ENCODE measurements around the gene ARFGAP1.

The ARFGAP1 gene

GRCh38 chr20:63284544-63284949, 11.9 kb downstream of the ARFGAP1 start:
- no peak for TF ChIP-seq CTCF (IDR thresholded peaks at IDR 0.05; ENCODE audit: low read depth, low read length)

GRCh38 chr20:63284981-63285524, 12.4 kb downstream of the ARFGAP1 start:
- no peaks in the 10 kb centered on the region for H3K4me1 ChIP-seq
- peaks cover 51% of the 10 kb centered on the region for H3K36me3 ChIP-seq
- no peak for DNase-seq
- no peaks in the 10 kb centered on the region for H3K27me3 ChIP-seq
- no peak overlapping the region for H3K4me3 ChIP-seq (ENCODE audit: low read depth, low read length)
- H3K9me3 ChIP-seq: no peaks in the 10 kb centered on the region
- no peak for TF ChIP-seq CTCF (IDR thresholded peaks at IDR 0.05; ENCODE audit: low read depth, low read length)

More at GRCh38 chr20:63284544-63284949, 11.9 kb downstream of the ARFGAP1 start:
- H3K4me3 ChIP-seq (ENCODE audit: low read depth, low read length): no peak overlapping the region
- no peaks in the 10 kb centered on the region for H3K9me3 ChIP-seq
- H3K4me1 ChIP-seq: no peaks in the 10 kb centered on the region
- DNase-seq: no peak
- peaks cover 56% of the 10 kb centered on the region for H3K36me3 ChIP-seq
- no peaks in the 10 kb centered on the region for H3K27me3 ChIP-seq

GRCh38 chr20:63285636-63286615, 13.3 kb downstream of the ARFGAP1 start:
- H3K4me1 ChIP-seq: no peaks in the 10 kb centered on the region
- DNase-seq: no peak
- H3K36me3 ChIP-seq: peaks cover 44% of the 10 kb centered on the region
- no peak overlapping the region for H3K4me3 ChIP-seq (ENCODE audit: low read depth, low read length)
- H3K9me3 ChIP-seq: no peaks in the 10 kb centered on the region
- no peak for TF ChIP-seq CTCF (IDR thresholded peaks at IDR 0.05; ENCODE audit: low read depth, low read length)
- H3K27me3 ChIP-seq: no peaks in the 10 kb centered on the region

GRCh38 chr20:63286781-63287696, 14.4 kb downstream of the ARFGAP1 start:
- Histone ChIP-seq H3K27me3 (no peaks in the 10 kb centered on the region), H3K4me1 (no peaks in the 10 kb centered on the region), H3K9me3 (no peaks in the 10 kb centered on the region), H3K36me3 (peaks cover 36% of the 10 kb centered on the region), H3K4me3 (ENCODE audit: low read depth, low read length) (no peak overlapping the region)
- no peak for TF ChIP-seq CTCF (IDR thresholded peaks at IDR 0.05; ENCODE audit: low read depth, low read length)
- DNase-seq: no peak

- Histone ChIP-seq H3K9me3 (no peaks in the 10 kb centered on the region), H3K4me3 (ENCODE audit: low read depth, low read length) (no peak overlapping the region), H3K36me3 (peaks cover 33% of the 10 kb centered on the region), H3K27me3 (no peaks in the 10 kb centered on the region), H3K4me1 (no peaks in the 10 kb centered on the region)
- TF ChIP-seq CTCF (IDR thresholded peaks at IDR 0.05; ENCODE audit: low read depth, low read length): no peak
- DNase-seq: no peak
Measured at GRCh38 chr20:63287697-63288580, 15.3 kb downstream of the ARFGAP1 start.

Data from BE2C (cell line).